ENCODE data around the gene PSPH. TPM values are rescaled to one million over a fixed set of nuclear protein-coding genes. Genes with fewer than 3 reads are reported as not detected.
"Not testable (repeated sequence)": the region's sequence is repeated elsewhere in the genome, so short reads cannot be mapped to it uniquely, and the experiment has no call there.

The PSPH gene
- 16.9 TPM for polyA plus RNA-seq (ENCODE audit: insufficient read length)

DNA sequence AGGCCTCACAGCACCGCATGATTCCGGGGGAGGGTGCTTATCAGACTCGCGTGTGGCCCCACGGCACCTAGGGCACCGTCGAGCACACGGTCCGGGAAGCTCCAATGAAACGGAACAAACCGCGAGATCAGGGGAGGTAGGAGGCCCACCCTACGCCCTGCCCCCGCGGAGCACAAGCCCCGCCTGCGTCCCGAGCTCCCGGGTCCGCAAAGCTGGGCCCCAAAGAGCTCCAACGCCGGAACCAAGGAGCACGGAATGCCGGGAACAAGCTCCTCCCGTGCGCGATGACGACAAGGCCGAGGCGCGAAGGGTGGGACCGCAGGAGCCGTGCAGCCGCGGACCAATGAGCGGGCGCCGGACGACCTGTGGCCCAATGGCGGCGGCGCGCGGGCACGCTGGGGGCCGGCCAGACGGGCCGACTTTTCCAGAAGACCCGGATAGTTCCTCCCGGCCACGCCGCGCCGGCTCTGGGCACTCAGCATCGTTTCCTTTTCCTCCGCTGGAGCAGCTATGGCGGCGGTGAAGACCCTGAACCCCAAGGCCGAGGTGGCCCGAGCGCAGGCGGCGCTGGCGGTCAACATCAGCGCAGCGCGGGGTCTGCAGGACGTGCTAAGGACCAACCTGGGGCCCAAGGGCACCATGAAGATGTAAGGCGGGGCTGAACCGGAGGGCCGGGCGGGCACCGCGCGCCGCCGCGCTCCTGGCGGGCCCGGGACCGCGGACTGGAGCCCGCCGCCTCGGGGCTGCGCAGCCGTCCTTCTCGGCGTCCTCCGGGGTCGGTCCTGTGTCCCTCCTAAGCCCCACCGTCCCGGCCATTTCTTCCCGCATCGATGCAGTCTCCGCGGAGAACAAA, at the start of gene PSPH, which contains the start of gene CCT6A:
Gene PSPH (minus strand): TSS at position 106 of the 853 bp plus-strand sequence. CDS start 30,232 bp downstream, outside the sequence.
Gene CCT6A (plus strand): TSS at position 427 of the 853 bp plus-strand sequence. CDS start 84 bp downstream, at position 511.
- peak; percentile 90 for DNase-seq (ENCODE audit: low read depth)

DNA sequence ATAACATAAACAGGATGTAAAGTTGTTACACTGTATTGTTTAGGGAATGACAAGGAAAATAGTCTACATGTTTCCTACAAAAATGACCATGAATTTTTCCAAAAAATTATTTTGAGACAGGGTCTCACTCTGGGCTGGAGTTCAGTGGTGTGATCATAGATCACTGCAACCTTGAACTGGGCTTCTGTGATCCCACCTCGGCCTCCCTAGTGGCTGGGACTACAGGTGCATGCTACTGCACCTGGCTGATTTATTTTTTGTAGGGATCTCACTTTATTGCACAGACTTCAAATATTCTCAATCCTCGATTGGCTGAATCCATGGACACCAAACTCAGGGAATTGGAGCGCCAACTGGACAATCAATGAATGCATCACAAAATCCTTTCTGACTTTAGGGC, 48.4 kb upstream of the PSPH start:
- no peak for DNase-seq (ENCODE audit: low read depth)

DNA sequence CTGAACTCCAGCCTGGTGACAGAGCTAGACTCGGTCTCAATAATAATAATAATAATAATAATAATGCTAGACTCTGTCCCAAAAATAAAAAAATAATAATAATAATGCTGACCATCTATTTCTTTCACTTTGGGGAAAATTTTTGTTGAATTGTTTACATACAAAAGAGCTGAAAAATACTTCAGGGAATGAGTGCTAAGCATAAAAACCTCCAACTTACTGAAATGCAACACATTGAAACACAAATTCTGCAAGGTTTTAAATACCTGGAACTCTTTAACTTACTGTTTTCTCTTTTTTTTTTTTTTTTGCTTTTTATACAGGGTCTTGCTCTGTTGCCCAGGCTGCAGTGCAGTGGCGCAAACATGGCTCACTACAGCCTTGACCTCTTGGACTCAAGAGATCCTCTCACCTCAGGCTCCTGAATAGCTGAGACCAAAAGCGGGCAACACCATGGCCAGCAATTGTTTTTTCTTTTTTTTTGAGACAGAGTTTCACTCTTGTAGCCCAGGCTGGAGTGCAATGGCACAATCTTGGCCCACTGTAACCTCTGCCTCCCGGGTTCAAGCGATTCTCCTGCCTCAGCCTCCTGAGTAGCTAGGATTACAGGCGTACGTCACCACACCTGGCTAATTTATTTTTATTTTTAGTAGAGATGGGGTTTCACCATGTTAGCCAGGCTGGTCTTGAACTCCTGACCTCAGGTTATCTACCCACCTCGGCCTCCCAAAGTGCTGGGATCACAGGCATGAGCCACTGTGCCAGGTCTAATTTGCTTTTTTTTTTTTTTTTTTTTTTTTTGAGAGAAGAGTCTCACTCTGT, 47.2 kb upstream of the PSPH start:
- not testable (repeated sequence) for DNase-seq (ENCODE audit: low read depth)

- no peak for DNase-seq (ENCODE audit: low read depth)
These were observed 46.5 kb upstream of the PSPH start for GRCh38 chr7:56097700-56098099.

- DNase-seq (ENCODE audit: low read depth) = no peak
These were observed 41.7 kb upstream of the PSPH start, which contains the start of gene PHKG1 for GRCh38 chr7:56092789-56093531. Gene PHKG1, minus strand, starts transcription at chr7:56092952. Its CDS starts 4,011 bp downstream, at chr7:56088941.

- not testable (repeated sequence) for DNase-seq (ENCODE audit: low read depth)
These were observed 41.1 kb upstream of the PSPH start for GRCh38 chr7:56092388-56092787.

GRCh38 chr7:56091591-56091990, 40.3 kb upstream of the PSPH start:
- no peak for DNase-seq (ENCODE audit: low read depth)

DNA sequence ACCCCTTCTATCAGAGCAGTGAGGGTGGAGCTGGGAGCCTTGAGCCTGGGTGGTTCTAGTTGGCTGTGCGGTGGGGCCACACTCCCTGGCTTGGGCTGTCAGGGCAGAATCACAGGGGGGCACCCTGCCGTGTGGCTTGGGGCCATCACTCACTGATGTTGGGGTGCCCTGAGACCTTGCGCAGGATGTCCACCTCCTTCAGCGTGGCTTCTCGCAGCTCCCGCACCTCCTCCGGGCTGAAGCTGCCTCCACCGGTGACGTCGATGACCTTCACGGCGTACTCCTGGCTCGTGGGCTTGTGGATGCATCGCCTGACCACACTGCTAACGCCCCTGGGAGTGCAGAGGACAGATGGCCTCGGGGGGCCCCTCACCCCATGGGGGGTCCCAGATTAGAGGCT, 36.2 kb upstream of the PSPH start:
- DNase-seq (ENCODE audit: low read depth) = no peak

DNA sequence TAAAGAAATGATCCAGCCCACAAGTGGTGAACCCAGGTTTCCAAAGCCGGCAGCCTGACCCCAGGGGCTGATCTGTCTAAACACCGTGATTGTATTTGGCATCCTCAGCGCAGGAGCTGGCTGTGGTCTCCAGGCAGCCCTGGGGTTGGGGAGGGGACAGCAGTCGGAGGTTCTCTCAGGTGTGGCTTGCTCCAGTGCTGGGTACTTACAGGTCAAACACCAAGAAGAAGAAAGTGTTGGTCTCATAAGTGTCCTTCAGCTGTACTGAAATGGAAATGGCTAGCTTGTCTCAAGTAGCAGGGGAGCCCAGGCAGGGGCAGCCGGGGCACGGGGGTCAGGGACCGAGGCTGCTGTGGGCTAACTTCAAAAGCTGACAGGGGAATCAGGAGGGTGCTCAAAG, 35.5 kb upstream of the PSPH start:
- no peak for DNase-seq (ENCODE audit: low read depth)

- DNase-seq (ENCODE audit: low read depth) = no peak
These were observed 32.0 kb upstream of the PSPH start for GRCh38 chr7:56083150-56083785.

GRCh38 chr7:56081626-56082340, 30.5 kb upstream of the PSPH start:
- no peak for DNase-seq (ENCODE audit: low read depth)

DNA sequence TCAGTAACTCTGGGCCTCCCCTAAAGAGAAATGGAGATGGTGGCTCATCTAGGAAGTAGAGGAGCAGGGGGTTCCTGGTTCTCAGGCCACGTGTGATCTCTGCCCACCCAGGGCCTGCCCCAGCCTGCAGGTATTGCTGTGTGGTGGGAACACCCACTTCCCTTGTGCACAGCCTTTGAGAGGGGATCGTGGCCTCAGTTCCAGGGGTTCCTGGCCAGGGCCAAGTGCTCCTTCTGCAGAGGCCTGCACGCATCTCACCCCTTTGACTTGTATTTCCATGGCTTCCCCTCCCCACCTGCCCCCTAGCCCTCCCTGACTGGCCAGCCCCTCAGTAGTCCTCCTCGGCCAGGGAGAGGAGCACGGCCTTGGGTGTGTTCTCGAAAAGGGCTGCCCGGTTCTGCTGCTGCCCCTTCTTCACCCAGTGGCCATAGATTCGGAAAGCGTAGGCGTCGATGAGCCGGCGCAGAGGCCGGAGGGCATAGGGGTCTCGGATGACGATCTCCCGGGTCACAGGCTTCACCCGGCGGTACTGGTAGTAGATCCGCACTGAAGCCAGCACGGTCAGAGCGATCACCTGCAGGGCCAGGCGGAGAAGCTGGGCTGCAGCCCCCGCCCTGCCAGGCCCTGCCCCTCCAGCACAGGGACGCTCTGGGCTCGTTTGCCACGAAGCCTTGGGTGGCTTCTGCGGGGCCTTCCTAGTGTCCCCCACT, 29.6 kb upstream of the PSPH start:
- not testable (repeated sequence) for DNase-seq (ENCODE audit: low read depth)

DNA sequence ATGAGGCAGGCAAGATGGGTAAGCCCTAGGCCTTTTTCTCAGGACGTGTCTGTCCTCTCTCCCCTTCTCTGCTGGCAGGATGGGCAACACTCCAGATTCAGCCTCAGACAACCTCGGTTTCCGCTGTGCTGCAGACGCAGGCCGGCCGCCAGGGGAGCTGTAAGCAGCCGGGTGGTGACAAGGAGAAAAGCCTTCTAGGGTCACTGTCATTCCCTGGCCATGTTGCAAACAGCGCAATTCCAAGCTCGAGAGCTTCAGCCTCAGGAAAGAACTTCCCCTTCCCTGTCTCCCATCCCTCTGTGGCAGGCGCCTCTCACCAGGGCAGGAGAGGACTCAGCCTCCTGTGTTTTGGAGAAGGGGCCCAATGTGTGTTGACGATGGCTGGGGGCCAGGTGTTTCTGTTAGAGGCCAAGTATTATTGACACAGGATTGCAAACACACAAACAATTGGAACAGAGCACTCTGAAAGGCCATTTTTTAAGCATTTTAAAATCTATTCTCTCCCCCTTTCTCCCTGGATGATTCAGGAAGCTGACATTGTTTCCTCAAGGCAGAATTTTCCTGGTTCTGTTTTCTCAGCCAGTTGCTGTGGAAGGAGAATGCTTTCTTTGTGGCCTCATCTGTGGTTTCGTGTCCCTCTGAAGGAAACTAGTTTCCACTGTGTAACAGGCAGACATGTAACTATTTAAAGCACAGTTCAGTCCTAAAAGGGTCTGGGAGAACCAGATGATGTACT, 28.4 kb upstream of the PSPH start:
- DNase-seq (ENCODE audit: low read depth) = no peak

DNA sequence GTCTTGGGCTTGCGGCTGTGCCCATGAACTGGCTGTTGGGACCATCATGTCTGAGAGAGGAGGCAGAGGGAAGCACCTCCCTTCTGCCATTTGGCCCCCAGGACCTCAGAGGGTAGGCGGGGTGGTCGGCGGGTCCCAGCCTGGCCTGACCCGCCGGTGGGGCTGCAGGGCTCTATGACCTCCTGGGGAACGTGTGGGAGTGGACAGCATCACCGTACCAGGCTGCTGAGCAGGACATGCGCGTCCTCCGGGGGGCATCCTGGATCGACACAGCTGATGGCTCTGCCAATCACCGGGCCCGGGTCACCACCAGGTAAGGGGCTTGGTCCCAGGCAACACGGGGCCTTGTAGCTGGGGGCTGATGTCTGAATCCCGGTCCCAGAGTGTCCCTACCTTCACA, 27.0 kb upstream of the PSPH start:
- no peak for DNase-seq (ENCODE audit: low read depth)

DNA sequence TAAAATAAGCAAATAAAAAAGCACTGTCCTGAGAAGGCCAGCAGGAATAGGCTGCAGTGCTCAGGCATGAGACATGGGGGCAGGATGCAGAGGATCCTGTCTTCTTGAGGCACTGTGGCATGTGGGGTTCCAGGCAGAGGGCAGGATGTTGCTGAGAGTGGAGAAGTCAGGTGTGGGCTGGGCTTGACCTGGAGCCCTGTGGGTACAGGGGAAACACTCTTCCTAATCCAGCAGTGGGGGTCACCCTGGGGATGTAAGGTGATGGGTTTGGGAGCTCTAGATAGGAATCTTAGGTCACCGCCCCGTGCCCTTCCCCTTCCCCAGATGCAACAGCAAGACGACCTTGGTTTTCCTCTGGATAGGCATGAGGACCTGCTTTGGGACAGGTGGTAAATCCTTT, 26.4 kb upstream of the PSPH start:
- no peak for DNase-seq (ENCODE audit: low read depth)

DNA sequence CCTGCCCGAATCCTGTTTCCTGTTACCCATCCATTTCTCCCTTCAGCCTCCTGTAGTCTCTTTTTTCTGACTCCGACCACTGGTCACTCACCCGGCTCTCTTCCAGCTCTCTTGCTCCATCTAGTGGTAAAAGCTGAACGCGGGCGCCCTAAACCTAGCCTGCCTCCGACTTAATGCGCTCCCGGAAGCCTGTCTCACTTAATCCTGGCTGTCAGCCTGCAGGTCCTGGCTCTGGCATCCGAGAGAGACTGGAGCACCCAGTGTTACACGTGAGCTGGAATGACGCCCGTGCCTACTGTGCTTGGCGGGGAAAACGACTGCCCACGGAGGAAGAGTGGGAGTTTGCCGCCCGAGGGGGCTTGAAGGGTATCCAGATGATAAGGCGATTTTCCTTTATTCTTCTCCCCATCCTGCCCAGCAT, 23.1 kb upstream of the PSPH start:
- DNase-seq (ENCODE audit: low read depth) = no peak

- DNase-seq (ENCODE audit: low read depth) = not testable (repeated sequence)
These were observed 15.1 kb upstream of the PSPH start for GRCh38 chr7:56066376-56066775.

DNA sequence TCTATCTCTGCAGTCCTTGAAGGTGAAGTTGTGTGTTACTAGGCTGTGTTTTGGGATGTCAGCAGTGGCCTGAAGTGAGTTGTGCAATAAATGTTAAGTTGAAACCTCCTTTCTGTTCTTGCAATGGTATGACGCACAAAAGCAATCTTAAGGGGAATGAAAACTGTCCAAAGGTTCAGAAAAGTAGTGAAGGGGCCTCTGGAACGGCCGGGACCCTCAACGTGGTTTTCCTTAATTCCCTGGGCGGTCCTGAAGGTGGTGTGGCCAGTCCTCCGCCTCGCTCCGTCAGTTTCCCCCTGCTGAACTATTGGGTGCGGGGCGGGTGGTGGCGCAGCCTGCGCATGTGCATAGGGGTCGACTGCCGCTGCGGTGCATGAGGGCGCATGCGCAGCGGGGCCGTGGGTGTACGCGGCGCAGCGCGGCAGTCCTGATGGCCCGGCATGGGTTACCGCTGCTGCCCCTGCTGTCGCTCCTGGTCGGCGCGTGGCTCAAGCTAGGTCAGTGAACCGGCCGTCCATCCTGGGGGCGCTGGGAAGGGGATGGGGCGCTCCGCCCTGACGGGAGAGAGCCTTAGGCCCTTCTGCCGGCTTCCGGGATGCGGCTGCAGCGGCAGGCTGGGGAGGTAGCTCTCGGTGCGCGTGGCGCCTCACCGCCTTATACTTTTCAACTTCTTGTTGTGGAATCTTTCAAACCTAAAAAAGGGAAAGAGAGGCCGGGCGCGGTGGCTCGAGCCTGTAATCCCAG, 12.8 kb upstream of the PSPH start, which contains the start of gene SUMF2:
Gene SUMF2 (plus strand): TSS at position 405 of the 744 bp plus-strand sequence. CDS start 26 bp downstream, at position 431.
- no peak for DNase-seq (ENCODE audit: low read depth)

All from forelimb muscle (tissue), 1 donor.